Stomach (tissue), 4 donors: ENCODE results near the gene FGGY.

Source experiments
- CTCF ChIP-seq, 7 experiments: fragments of 450-650 bp in 4 of 7; fragments of 200-600 bp in 3 of 7; sonication (generic) in 3 of 7; IDR thresholded peaks; one replicate each; pipeline ENCODE4 v1.5.1; 2016 to 2019; ENCODE audit warnings: antibody characterized with exemption in 7 of 7, control low read depth in 2 of 7, mild to moderate bottlenecking in 1 of 7
- POLR2A ChIP-seq, 4 donors: fragments of 450-650 bp; IDR thresholded peaks; one replicate each; pipeline ENCODE4 v1.6.1; 2016; ENCODE audit warnings: antibody characterized with exemption in 4 of 4, control low read depth in 2 of 4, mild to moderate bottlenecking in 1 of 4, moderate library complexity in 1 of 4

- TF ChIP-seq CTCF (IDR thresholded peaks at IDR 0.05) (no peak), POLR2A (IDR thresholded peaks at IDR 0.05) (no peak)
These were observed 63.8 kb downstream of the FGGY start for GRCh38 chr1:59360729-59361128.
